Measurements from ENCODE around the gene USP48. TPM values are rescaled to one million over a fixed set of nuclear protein-coding genes. Genes with fewer than 3 reads are reported as not detected.

Gene USP48
- total and polyA plus RNA-seq, 2 of the 8 experiments (the other 6 are each of a cell fraction or from before 2014, with no cell fraction given), result 12.8 to 83.5 TPM

- TF ChIP-seq HDAC2 (IDR thresholded peaks at IDR 0.05; ENCODE audit: borderline replicate concordance in 1 of 2, low read depth in 2 of 2, low read length in 2 of 2) (no peak), CEBPB (IDR thresholded peaks at IDR 0.05; ENCODE audit: low read depth, low read length) (no peak), YY1 (IDR thresholded peaks at IDR 0.05; ENCODE audit: low read depth, low read length) (no peak), KDM4A (IDR thresholded peaks at IDR 0.05; ENCODE audit: low read depth, low read length, severe bottlenecking) (no peak), TAF1 (IDR thresholded peaks at IDR 0.05; ENCODE audit: low read depth, low read length) (no peak), TEAD4 (IDR thresholded peaks at IDR 0.05; ENCODE audit: low read depth, low read length) (no peak), EGR1 (IDR thresholded peaks at IDR 0.05; ENCODE audit: borderline replicate concordance, low read depth, low read length) (no peak), FOSL1 (IDR thresholded peaks at IDR 0.05; ENCODE audit: insufficient read depth, low read depth, low read length) (no peak), POLR2AphosphoS5 (IDR thresholded peaks at IDR 0.05; ENCODE audit: low read depth, low read length) (no peak)
Measured at GRCh38 chr1:21764615-21765423, 18.1 kb downstream of the USP48 start (continued).
